GM23338 (cell line): ENCODE data around the gene YPEL1. TPM values are rescaled to one million over a fixed set of nuclear protein-coding genes. Genes with fewer than 3 reads are reported as not detected.

Source experiments
- ATAC-seq: fragments of 200-7000 bp; cut with Tn5 transposase; 3 replicates; pipeline ENCODE4 v1.9.1; 2020
- DNase-seq: peaks from one replicate; pipeline ENCODE4 v3.0.0-alpha.2; 2015; ENCODE audit warnings: low spot score
- H2AFZ ChIP-seq: fragments of 200-600 bp; sonication (generic); 2 replicates; pipeline ENCODE4 v1.8.0; 2016; ENCODE audit warnings: antibody characterized with exemption, mild to moderate bottlenecking, moderate library complexity
- H3F3A ChIP-seq: fragments of 200-600 bp; sonication (generic); replicated peaks from 2 replicates; pipeline ENCODE4 v1.8.0; 2017; ENCODE audit warnings: antibody characterized with exemption, mixed run types, low read depth
- H3K27ac ChIP-seq: fragments of 200-600 bp; sonication (generic); 2 replicates; pipeline ENCODE4 v1.6.1; 2016; ENCODE audit warnings: low read depth
- H3K27me3 ChIP-seq: fragments of 200-600 bp; sonication (generic); 2 replicates; pipeline ENCODE4 v1.8.0; 2016; ENCODE audit warnings: mild to moderate bottlenecking, mixed run types, moderate library complexity; ENCODE audit not compliant: insufficient read depth
- H3K36me3 ChIP-seq: fragments of 200-600 bp; sonication (generic); 2 replicates; pipeline ENCODE4 v1.8.0; 2016; ENCODE audit warnings: mild to moderate bottlenecking; ENCODE audit not compliant: insufficient read depth
- H3K4me1 ChIP-seq: fragments of 200-600 bp; sonication (generic); 2 replicates; pipeline ENCODE4 v1.8.0; 2016; ENCODE audit warnings: mild to moderate bottlenecking, moderate library complexity; ENCODE audit not compliant: insufficient read depth
- H3K4me2 ChIP-seq: fragments of 200-600 bp; sonication (generic); 2 replicates; pipeline ENCODE4 v1.7.1; 2017; ENCODE audit warnings: mixed run types
- H3K4me3 ChIP-seq: fragments of 200-600 bp; sonication (generic); 2 replicates; pipeline ENCODE4 v1.6.1; 2016; ENCODE audit warnings: mixed run types
- H3K79me2 ChIP-seq: fragments of 200-600 bp; sonication (generic); replicated peaks from 2 replicates; pipeline ENCODE4 v1.8.0; 2017; ENCODE audit warnings: mild to moderate bottlenecking; ENCODE audit not compliant: insufficient read depth
- H3K9me2 ChIP-seq: fragments of 200-600 bp; sonication (generic); 2 replicates; pipeline ENCODE4 v1.8.0; 2017; ENCODE audit not compliant: insufficient read depth
- H4K20me1 ChIP-seq: fragments of 200-600 bp; sonication (generic); replicated peaks from 2 replicates; pipeline ENCODE4 v1.8.0; 2017; ENCODE audit warnings: mild to moderate bottlenecking; ENCODE audit not compliant: insufficient read depth
- H3K27ac Mint-ChIP-seq: 2 replicates; pipeline ENCODE4 v1.8.0; 2020; ENCODE audit warnings: inconsistent platforms, mild to moderate bottlenecking, moderate library complexity, mixed read lengths
- H3K27me3 Mint-ChIP-seq: 3 replicates; pipeline ENCODE4 v1.8.0; 2022; ENCODE audit warnings: low read depth, mild to moderate bottlenecking, moderate library complexity, mixed read lengths, inconsistent platforms; ENCODE audit not compliant: insufficient read depth, poor library complexity
- H3K36me3 Mint-ChIP-seq: 3 replicates; pipeline ENCODE4 v1.8.0; 2021; ENCODE audit warnings: low read depth, mild to moderate bottlenecking, inconsistent platforms, moderate library complexity, mixed read lengths
- H3K4me1 Mint-ChIP-seq: 3 replicates; pipeline ENCODE4 v1.8.0; 2020; ENCODE audit warnings: mild to moderate bottlenecking, inconsistent platforms, mixed read lengths
- H3K4me3 Mint-ChIP-seq: 3 replicates; pipeline ENCODE4 v1.8.0; 2021; ENCODE audit warnings: moderate library complexity, mild to moderate bottlenecking, inconsistent platforms, mixed read lengths
- H3K9me3 Mint-ChIP-seq: 3 replicates; pipeline ENCODE4 v1.8.0; 2020; ENCODE audit warnings: moderate library complexity, mild to moderate bottlenecking, inconsistent platforms, mixed read lengths
- CREB1 ChIP-seq: fragments of 250-450 bp; sonication (Bioruptor Pico); IDR thresholded peaks from 2 replicates; pipeline ENCODE4 v1.5.0; 2020; ENCODE audit warnings: low read depth, mild to moderate bottlenecking, moderate library complexity
- EZH2 ChIP-seq: fragments of 200-600 bp; sonication (generic); IDR thresholded peaks from one replicate; pipeline ENCODE4 v1.8.0; 2017; ENCODE audit warnings: antibody characterized with exemption, mild to moderate bottlenecking, low read depth; ENCODE audit not compliant: unreplicated experiment
- EZH2phosphoT487 ChIP-seq: fragments of 200-600 bp; sonication (generic); IDR thresholded peaks from one replicate; pipeline ENCODE4 v1.8.1; 2018; ENCODE audit warnings: antibody characterized with exemption; ENCODE audit not compliant: unreplicated experiment
- JUNB ChIP-seq: IDR thresholded peaks from one replicate; pipeline ENCODE4 v1.6.1; 2016; ENCODE audit warnings: antibody characterized with exemption; ENCODE audit not compliant: unreplicated experiment
- NANOG ChIP-seq: IDR thresholded peaks from 2 replicates; pipeline ENCODE4 v1.6.1; 2016; ENCODE audit warnings: antibody characterized with exemption, borderline replicate concordance
- POLR2AphosphoS5 ChIP-seq: IDR thresholded peaks from 2 replicates; pipeline ENCODE4 v1.6.1; 2016; ENCODE audit warnings: antibody characterized with exemption, low read depth
- STAT1 ChIP-seq: IDR thresholded peaks from one replicate; pipeline ENCODE4 v1.6.1; 2016; ENCODE audit warnings: antibody characterized with exemption; ENCODE audit not compliant: unreplicated experiment
- ZNF114 ChIP-seq: fragments of 250-450 bp; sonication (Bioruptor Pico); IDR thresholded peaks from 2 replicates; pipeline ENCODE4 v1.5.0; 2020; ENCODE audit warnings: mild to moderate bottlenecking, moderate library complexity
- ZNF331 ChIP-seq: fragments of 250-450 bp; sonication (Bioruptor Pico); IDR thresholded peaks from 2 replicates; pipeline ENCODE4 v1.5.0; 2020; ENCODE audit warnings: low read depth, mild to moderate bottlenecking, moderate library complexity
- polyA plus RNA-seq: library from polyadenylated mRNA; unstranded; fragments of >200 nt; fragmentation: Nextera tagmentation; extraction: Ambion mirVana; gene quantifications from 2 replicates; pipeline ENCODE4 v1.2.1, GENCODE V29; 2016
- total RNA-seq: library from RNA; depleted of rRNA; stranded (reverse); fragments of >200 nt; shearing (Covaris generic); gene quantifications from 2 replicates; pipeline ENCODE4 v1.2.3, GENCODE V29; 2014
- TF ChIP-seq, protein P1 (sequence below): fragments of 250-450 bp; sonication (Bioruptor Pico); IDR thresholded peaks from 2 replicates; pipeline ENCODE4 v1.5.0; 2020; ENCODE audit warnings: mild to moderate bottlenecking, moderate library complexity
- TF ChIP-seq, protein P2 (sequence below): IDR thresholded peaks from 2 replicates; pipeline ENCODE4 v1.6.1; 2016; ENCODE audit warnings: antibody characterized with exemption
- TF ChIP-seq, protein P3 (sequence below): IDR thresholded peaks from one replicate; pipeline ENCODE4 v1.6.1; 2018; ENCODE audit warnings: antibody characterized with exemption; ENCODE audit not compliant: unreplicated experiment
- TF ChIP-seq, protein P4 (sequence below), 2 experiments: fragments of 200-600 bp in 1 of 2; sonication (generic) in 1 of 2; conservative IDR thresholded peaks; 2 replicates each; pipeline versions ENCODE4 v1.5.1 to v1.6.1; 2016 to 2017; ENCODE audit warnings: antibody characterized with exemption in 2 of 2, low read depth in 2 of 2, mild to moderate bottlenecking in 2 of 2, moderate library complexity in 1 of 2

YPEL1 gene
- total and polyA plus RNA-seq, 2 experiments from 2014 or later = 4.4 to 6.0 TPM

DNA sequence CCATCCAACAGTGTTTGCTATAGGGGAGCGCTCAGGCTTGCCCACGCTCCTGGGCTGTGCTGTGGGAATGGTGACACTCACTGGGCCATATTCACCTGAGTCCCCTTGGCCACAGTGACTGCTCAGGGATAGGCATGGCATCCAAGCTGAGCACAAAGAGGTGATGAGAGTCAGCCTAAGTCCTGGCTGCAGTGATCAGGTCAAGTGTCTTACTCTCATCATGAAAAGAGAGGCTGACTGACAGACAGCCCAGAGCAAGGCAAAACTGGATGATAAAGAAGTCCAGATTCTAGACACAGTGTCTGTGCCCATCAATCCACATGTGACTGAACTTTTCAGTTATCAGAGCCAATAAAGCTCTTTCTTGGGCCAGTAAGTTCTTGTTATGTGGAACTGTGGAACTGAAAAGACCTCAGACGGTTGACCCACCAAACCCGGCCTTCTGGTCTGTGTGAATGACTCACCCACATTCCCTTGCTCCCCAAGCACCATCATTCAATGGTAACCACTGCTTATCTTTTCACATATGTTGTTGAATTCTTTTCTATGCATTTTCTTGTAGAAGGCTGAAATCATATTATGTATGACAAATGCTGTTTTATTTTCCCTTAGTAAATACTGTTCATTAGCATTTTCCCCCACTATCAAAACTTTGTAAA is 43.2 kb upstream of the YPEL1 start (continued):
- no peak for TF ChIP-seq STAT1

DNA sequence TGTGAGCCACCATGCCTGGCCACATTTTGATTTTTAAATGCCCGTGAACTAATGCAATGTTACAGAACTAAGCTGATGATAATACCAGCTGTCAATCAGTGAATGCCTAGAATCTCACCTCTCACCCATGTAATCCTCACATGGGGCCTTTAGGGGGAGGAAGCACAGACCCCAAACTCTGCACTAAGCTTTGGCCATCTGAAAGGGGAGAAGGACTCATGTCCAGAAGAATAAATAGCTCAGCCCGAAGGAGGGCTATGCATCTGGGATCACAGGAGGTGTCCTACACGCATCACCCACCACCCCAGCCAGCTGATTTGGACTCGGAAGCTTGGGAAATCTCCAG is 36.0 kb upstream of the YPEL1 start:
- no peaks in the 10 kb centered on the region for H3K9me2 ChIP-seq
- H3K4me3 ChIP-seq = no peak overlapping the region
- no peaks in the 10 kb centered on the region for H3K4me1 Mint-ChIP-seq
- H4K20me1 ChIP-seq = peaks cover 6% of the 10 kb centered on the region
- no peak for DNase-seq
- no peak for ATAC-seq
- no peak overlapping the region for H3K4me2 ChIP-seq
- H3K36me3 ChIP-seq = peaks cover 30% of the 10 kb centered on the region
- no peak for TF ChIP-seq EZH2phosphoT487
- TF ChIP-seq STAT1 = no peak
- TF ChIP-seq, protein P1, sequence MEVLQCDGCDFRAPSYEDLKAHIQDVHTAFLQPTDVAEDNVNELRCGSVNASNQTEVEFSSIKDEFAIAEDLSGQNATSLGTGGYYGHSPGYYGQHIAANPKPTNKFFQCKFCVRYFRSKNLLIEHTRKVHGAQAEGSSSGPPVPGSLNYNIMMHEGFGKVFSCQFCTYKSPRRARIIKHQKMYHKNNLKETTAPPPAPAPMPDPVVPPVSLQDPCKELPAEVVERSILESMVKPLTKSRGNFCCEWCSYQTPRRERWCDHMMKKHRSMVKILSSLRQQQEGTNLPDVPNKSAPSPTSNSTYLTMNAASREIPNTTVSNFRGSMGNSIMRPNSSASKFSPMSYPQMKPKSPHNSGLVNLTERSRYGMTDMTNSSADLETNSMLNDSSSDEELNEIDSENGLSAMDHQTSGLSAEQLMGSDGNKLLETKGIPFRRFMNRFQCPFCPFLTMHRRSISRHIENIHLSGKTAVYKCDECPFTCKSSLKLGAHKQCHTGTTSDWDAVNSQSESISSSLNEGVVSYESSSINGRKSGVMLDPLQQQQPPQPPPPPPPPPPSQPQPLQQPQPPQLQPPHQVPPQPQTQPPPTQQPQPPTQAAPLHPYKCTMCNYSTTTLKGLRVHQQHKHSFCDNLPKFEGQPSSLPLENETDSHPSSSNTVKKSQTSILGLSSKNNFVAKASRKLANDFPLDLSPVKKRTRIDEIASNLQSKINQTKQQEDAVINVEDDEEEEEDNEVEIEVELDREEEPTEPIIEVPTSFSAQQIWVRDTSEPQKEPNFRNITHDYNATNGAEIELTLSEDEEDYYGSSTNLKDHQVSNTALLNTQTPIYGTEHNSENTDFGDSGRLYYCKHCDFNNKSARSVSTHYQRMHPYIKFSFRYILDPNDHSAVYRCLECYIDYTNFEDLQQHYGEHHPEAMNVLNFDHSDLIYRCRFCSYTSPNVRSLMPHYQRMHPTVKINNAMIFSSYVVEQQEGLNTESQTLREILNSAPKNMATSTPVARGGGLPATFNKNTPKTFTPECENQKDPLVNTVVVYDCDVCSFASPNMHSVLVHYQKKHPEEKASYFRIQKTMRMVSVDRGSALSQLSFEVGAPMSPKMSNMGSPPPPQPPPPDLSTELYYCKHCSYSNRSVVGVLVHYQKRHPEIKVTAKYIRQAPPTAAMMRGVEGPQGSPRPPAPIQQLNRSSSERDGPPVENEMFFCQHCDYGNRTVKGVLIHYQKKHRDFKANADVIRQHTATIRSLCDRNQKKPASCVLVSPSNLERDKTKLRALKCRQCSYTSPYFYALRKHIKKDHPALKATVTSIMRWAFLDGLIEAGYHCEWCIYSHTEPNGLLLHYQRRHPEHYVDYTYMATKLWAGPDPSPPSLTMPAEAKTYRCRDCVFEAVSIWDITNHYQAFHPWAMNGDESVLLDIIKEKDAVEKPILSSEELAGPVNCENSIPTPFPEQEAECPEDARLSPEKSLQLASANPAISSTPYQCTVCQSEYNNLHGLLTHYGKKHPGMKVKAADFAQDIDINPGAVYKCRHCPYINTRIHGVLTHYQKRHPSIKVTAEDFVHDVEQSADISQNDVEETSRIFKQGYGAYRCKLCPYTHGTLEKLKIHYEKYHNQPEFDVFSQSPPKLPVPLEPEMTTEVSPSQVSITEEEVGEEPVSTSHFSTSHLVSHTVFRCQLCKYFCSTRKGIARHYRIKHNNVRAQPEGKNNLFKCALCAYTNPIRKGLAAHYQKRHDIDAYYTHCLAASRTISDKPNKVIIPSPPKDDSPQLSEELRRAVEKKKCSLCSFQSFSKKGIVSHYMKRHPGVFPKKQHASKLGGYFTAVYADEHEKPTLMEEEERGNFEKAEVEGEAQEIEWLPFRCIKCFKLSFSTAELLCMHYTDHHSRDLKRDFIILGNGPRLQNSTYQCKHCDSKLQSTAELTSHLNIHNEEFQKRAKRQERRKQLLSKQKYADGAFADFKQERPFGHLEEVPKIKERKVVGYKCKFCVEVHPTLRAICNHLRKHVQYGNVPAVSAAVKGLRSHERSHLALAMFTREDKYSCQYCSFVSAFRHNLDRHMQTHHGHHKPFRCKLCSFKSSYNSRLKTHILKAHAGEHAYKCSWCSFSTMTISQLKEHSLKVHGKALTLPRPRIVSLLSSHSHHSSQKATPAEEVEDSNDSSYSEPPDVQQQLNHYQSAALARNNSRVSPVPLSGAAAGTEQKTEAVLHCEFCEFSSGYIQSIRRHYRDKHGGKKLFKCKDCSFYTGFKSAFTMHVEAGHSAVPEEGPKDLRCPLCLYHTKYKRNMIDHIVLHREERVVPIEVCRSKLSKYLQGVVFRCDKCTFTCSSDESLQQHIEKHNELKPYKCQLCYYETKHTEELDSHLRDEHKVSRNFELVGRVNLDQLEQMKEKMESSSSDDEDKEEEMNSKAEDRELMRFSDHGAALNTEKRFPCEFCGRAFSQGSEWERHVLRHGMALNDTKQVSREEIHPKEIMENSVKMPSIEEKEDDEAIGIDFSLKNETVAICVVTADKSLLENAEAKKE (CRISPR knock-in tag) = no peak
- TF ChIP-seq CREB1 (CRISPR knock-in tag) = no peak
- no peak for TF ChIP-seq JUNB
- no peak for TF ChIP-seq NANOG
- no peak for TF ChIP-seq POLR2AphosphoS5
- no peak for TF ChIP-seq ZNF331 (CRISPR knock-in tag)
- TF ChIP-seq EZH2 = no peak
- TF ChIP-seq, protein P2, sequence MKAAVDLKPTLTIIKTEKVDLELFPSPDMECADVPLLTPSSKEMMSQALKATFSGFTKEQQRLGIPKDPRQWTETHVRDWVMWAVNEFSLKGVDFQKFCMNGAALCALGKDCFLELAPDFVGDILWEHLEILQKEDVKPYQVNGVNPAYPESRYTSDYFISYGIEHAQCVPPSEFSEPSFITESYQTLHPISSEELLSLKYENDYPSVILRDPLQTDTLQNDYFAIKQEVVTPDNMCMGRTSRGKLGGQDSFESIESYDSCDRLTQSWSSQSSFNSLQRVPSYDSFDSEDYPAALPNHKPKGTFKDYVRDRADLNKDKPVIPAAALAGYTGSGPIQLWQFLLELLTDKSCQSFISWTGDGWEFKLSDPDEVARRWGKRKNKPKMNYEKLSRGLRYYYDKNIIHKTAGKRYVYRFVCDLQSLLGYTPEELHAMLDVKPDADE = no peak
- no peak for TF ChIP-seq ZNF114 (CRISPR knock-in tag)
- TF ChIP-seq, protein P3, sequence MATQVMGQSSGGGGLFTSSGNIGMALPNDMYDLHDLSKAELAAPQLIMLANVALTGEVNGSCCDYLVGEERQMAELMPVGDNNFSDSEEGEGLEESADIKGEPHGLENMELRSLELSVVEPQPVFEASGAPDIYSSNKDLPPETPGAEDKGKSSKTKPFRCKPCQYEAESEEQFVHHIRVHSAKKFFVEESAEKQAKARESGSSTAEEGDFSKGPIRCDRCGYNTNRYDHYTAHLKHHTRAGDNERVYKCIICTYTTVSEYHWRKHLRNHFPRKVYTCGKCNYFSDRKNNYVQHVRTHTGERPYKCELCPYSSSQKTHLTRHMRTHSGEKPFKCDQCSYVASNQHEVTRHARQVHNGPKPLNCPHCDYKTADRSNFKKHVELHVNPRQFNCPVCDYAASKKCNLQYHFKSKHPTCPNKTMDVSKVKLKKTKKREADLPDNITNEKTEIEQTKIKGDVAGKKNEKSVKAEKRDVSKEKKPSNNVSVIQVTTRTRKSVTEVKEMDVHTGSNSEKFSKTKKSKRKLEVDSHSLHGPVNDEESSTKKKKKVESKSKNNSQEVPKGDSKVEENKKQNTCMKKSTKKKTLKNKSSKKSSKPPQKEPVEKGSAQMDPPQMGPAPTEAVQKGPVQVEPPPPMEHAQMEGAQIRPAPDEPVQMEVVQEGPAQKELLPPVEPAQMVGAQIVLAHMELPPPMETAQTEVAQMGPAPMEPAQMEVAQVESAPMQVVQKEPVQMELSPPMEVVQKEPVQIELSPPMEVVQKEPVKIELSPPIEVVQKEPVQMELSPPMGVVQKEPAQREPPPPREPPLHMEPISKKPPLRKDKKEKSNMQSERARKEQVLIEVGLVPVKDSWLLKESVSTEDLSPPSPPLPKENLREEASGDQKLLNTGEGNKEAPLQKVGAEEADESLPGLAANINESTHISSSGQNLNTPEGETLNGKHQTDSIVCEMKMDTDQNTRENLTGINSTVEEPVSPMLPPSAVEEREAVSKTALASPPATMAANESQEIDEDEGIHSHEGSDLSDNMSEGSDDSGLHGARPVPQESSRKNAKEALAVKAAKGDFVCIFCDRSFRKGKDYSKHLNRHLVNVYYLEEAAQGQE = no peak
- TF ChIP-seq, protein P4, sequence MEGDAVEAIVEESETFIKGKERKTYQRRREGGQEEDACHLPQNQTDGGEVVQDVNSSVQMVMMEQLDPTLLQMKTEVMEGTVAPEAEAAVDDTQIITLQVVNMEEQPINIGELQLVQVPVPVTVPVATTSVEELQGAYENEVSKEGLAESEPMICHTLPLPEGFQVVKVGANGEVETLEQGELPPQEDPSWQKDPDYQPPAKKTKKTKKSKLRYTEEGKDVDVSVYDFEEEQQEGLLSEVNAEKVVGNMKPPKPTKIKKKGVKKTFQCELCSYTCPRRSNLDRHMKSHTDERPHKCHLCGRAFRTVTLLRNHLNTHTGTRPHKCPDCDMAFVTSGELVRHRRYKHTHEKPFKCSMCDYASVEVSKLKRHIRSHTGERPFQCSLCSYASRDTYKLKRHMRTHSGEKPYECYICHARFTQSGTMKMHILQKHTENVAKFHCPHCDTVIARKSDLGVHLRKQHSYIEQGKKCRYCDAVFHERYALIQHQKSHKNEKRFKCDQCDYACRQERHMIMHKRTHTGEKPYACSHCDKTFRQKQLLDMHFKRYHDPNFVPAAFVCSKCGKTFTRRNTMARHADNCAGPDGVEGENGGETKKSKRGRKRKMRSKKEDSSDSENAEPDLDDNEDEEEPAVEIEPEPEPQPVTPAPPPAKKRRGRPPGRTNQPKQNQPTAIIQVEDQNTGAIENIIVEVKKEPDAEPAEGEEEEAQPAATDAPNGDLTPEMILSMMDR (conservative IDR thresholded peaks at IDR 0.05; ENCODE audit: low read depth in 2 of 2) = no peak
- no peak overlapping the region for H3K27ac Mint-ChIP-seq
- no peak overlapping the region for H3K4me3 Mint-ChIP-seq
- H3K27ac ChIP-seq = no peak overlapping the region
- H3K36me3 Mint-ChIP-seq = peaks cover 72% of the 10 kb centered on the region
- H3K9me3 Mint-ChIP-seq = no peaks in the 10 kb centered on the region
- no peaks in the 10 kb centered on the region for H3K4me1 ChIP-seq
- H2AFZ ChIP-seq = no peak overlapping the region
- H3K27me3 Mint-ChIP-seq = peaks cover 2% of the 10 kb centered on the region
- no peaks in the 10 kb centered on the region for H3K79me2 ChIP-seq
- no peaks in the 10 kb centered on the region for H3K27me3 ChIP-seq
- H3F3A ChIP-seq = no peaks in the 10 kb centered on the region
